Measurements from ENCODE around the gene DNAJC15. TPM values are rescaled to one million over a fixed set of nuclear protein-coding genes. Genes with fewer than 3 reads are reported as not detected.

DNAJC15 gene
- polyA plus RNA-seq, 1 donor (not counting 4 experiments of a cell fraction or from before 2014, with no cell fraction given): 38.5 TPM

DNA sequence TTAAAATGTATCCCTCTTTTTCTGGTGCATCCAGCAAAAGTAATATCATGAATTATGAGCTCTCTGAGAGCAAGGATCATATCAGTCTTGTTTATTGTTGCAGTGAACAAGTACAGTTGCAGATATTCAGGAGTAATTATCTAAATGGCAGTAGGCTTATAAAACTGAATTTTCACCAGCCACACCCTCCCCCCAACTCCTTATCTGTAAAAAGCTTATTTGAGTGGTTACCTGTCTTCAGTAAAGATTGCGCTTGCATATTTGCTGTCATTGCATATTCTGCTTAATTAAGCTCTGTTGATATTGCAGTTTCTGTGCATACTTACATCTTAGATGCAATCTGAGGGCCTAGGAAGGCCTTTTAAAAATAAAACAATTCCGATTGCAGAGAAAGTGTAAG, 87.3 kb downstream of the DNAJC15 start:
- FAIRE-seq: no peak
- Histone ChIP-seq H3K36me3 (ENCODE audit: control insufficient read depth in 2 of 2, extremely low read depth in 1 of 2, insufficient read depth in 2 of 2, low read length in 2 of 2) (peaks cover 0 to 5% of the 10 kb centered on the region in 2 experiments), H3K27me3 (ENCODE audit: control insufficient read depth, extremely low read depth, insufficient read depth, low read length) (no peaks in the 10 kb centered on the region), H3K9me3 (ENCODE audit: control insufficient read depth, low read depth, low read length) (no peaks in the 10 kb centered on the region), H3K27ac (ENCODE audit: control insufficient read depth, insufficient read depth, low read length) (no peak overlapping the region), H3K4me3 (ENCODE audit: control insufficient read depth in 2 of 3, extremely low read depth in 1 of 3, insufficient read depth in 2 of 3, low read depth in 1 of 3, low read length in 3 of 3) (no peak overlapping the region), H3K4me1 (ENCODE audit: control insufficient read depth, extremely low read depth, insufficient read depth, low read length) (no peaks in the 10 kb centered on the region), H3K4me2 (ENCODE audit: control insufficient read depth, extremely low read depth, insufficient read depth, low read depth, low read length) (no peak overlapping the region), H3K9me1 (ENCODE audit: control insufficient read depth, extremely low read depth, insufficient read depth, low read length) (no peaks in the 10 kb centered on the region), H3K9ac (ENCODE audit: control insufficient read depth, extremely low read depth, insufficient read depth, low read length) (no peak overlapping the region), H4K20me1 (ENCODE audit: control insufficient read depth, extremely low read depth, insufficient read depth, low read length) (no peaks in the 10 kb centered on the region), H2AFZ (ENCODE audit: control insufficient read depth, low read length) (no peak overlapping the region), H3K79me2 (ENCODE audit: control insufficient read depth, insufficient read depth, low read length) (no peaks in the 10 kb centered on the region)
- dilution Hi-C loops (cut with MboI; ENCODE audit: extremely low pct_ligation_motif_present, low sequenced_read_pairs): no loop called here
- no peak for DNase-seq (ENCODE audit: low read depth, low spot score)
- TF ChIP-seq EZH2 (IDR thresholded peaks at IDR 0.05; ENCODE audit: low read length): no peak
- TF ChIP-seq, protein P1, sequence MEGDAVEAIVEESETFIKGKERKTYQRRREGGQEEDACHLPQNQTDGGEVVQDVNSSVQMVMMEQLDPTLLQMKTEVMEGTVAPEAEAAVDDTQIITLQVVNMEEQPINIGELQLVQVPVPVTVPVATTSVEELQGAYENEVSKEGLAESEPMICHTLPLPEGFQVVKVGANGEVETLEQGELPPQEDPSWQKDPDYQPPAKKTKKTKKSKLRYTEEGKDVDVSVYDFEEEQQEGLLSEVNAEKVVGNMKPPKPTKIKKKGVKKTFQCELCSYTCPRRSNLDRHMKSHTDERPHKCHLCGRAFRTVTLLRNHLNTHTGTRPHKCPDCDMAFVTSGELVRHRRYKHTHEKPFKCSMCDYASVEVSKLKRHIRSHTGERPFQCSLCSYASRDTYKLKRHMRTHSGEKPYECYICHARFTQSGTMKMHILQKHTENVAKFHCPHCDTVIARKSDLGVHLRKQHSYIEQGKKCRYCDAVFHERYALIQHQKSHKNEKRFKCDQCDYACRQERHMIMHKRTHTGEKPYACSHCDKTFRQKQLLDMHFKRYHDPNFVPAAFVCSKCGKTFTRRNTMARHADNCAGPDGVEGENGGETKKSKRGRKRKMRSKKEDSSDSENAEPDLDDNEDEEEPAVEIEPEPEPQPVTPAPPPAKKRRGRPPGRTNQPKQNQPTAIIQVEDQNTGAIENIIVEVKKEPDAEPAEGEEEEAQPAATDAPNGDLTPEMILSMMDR (optimal IDR thresholded peaks at IDR 0.05 in 1 of 3, IDR thresholded peaks at IDR 0.05 in 1 of 3, conservative IDR thresholded peaks at IDR 0.05 in 1 of 3; ENCODE audit: extremely low read depth in 1 of 3, insufficient read depth in 2 of 3, low read length in 3 of 3): no peak

DNA sequence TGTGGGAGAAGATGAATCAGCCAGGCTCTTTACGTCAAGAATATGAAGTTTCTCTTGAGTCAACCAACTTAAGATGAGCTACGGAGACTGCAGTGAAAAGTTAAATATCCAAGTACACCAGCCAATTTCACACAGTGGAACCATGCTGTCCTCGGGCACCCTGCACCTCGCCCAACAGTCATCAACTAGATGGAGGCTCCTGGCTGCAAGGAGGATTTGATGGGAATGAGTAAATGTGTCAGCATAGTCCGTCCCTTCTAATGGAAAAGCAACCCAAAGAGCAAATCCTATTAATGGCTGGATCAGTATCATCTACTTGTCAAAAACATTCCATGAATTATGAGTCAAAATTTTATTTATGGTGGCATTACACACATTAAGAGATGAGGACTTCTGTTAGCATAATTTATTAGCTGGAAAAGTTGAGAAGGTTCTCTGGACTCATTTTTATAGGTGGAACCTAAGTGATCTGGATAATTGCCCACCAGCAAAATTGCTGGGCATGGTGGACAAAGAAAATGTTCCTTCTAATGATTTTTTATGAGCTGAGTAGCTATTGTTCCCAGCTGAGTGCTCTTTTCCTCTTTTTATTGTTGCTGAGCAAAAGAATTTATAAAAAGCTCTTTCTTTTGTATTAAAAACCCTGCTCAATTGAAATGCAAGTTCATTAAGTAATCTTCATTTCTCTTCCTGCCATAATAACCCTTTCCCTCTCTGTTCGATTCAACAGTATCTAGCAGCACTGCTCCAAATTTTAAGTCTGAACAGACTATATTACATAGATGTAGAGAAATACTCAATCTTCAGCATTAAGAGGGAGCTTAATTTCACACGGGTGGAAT, 88.4 kb downstream of the DNAJC15 start:
- Histone ChIP-seq H3K27ac (ENCODE audit: control insufficient read depth, insufficient read depth, low read length) (no peak overlapping the region), H2AFZ (ENCODE audit: control insufficient read depth, low read length) (no peak overlapping the region), H4K20me1 (ENCODE audit: control insufficient read depth, extremely low read depth, insufficient read depth, low read length) (no peaks in the 10 kb centered on the region), H3K79me2 (ENCODE audit: control insufficient read depth, insufficient read depth, low read length) (no peaks in the 10 kb centered on the region), H3K9me1 (ENCODE audit: control insufficient read depth, extremely low read depth, insufficient read depth, low read length) (no peaks in the 10 kb centered on the region), H3K9me3 (ENCODE audit: control insufficient read depth, low read depth, low read length) (no peaks in the 10 kb centered on the region), H3K4me1 (ENCODE audit: control insufficient read depth, extremely low read depth, insufficient read depth, low read length) (no peaks in the 10 kb centered on the region), H3K4me2 (ENCODE audit: control insufficient read depth, extremely low read depth, insufficient read depth, low read depth, low read length) (no peak overlapping the region), H3K27me3 (ENCODE audit: control insufficient read depth, extremely low read depth, insufficient read depth, low read length) (no peaks in the 10 kb centered on the region), H3K4me3 (ENCODE audit: control insufficient read depth in 2 of 3, extremely low read depth in 1 of 3, insufficient read depth in 2 of 3, low read depth in 1 of 3, low read length in 3 of 3) (no peak overlapping the region), H3K36me3 (ENCODE audit: control insufficient read depth in 2 of 2, extremely low read depth in 1 of 2, insufficient read depth in 2 of 2, low read length in 2 of 2) (peaks cover 0 to 5% of the 10 kb centered on the region in 2 experiments), H3K9ac (ENCODE audit: control insufficient read depth, extremely low read depth, insufficient read depth, low read length) (no peak overlapping the region)
- DNase-seq (ENCODE audit: low read depth, low spot score) (no peak), FAIRE-seq (no peak)
- no peak for TF ChIP-seq EZH2 (IDR thresholded peaks at IDR 0.05; ENCODE audit: low read length)
- TF ChIP-seq, protein P1 (optimal IDR thresholded peaks at IDR 0.05 in 1 of 3, IDR thresholded peaks at IDR 0.05 in 1 of 3, conservative IDR thresholded peaks at IDR 0.05 in 1 of 3; ENCODE audit: extremely low read depth in 1 of 3, insufficient read depth in 2 of 3, low read length in 3 of 3): no peak
- dilution Hi-C loops (cut with MboI; ENCODE audit: extremely low pct_ligation_motif_present, low sequenced_read_pairs): no loop called here

All from keratinocyte (primary cell).